Choroid plexus epithelial cell (primary cell): ENCODE results near the gene ZNF319.

Experiments
- DNase-seq: peaks from one replicate; pipeline ENCODE4 v3.0.0-alpha.2; 2010; ENCODE audit warnings: low read depth
- H3K4me3 ChIP-seq: 2 replicates; pipeline ENCODE4 v1.5.1; 2011; ENCODE audit warnings: low read depth, mild to moderate bottlenecking, control low read depth, low read length, moderate library complexity
- TF ChIP-seq, protein P1 (sequence below): conservative IDR thresholded peaks from 2 replicates; pipeline ENCODE4 v1.5.1; 2011; ENCODE audit warnings: low read depth, mild to moderate bottlenecking, control low read depth, inconsistent platforms, low read length, moderate library complexity

Gene ZNF319

DNA sequence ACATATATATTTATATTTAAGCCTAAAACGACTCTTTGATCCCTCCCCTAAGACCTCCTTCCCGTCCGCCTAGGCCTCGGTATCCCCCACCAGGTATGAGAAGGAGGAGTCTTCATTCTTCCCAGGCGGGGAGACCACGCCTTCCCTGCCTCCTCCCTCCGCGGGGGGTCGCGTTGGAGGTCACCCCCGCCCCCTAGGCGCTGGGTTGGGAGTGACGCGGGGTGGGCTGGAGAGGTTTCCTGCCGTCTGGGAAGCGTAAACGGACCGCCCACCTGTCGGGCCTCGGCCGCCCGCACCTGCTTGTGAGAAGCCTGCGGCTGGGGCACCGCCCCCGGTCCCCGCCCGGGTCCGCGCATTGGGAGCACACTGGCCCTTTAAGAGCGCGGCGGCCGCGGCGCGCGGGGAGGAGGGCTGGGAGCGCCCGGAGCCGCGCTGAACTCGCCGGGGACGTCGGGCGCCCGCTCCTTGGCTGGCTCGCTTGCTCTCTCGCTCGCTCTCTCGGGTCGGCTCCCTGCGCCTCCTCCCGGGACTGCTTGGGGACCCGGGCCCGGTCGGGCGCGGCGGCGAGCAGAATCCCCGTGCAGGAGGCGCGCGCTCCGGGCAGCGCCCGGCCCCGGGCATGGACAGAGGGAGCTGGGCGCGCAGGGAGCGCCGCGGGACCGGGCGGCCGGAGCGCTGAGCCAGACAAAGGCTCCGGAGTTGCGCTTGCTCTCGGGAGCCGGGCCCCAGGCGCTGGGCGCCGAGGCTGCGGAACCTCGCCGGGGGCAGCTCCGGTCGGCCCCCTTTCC is 25.1 kb upstream of the ZNF319 start, which contains the start of gene MMP15:
MMP15 (plus strand) TSS at position 404 of the 788 bp plus-strand sequence. CDS start 597 bp downstream, outside the sequence.
- H3K4me3 ChIP-seq: peak within 1 kb of the TSS; percentile 60
- DNase-seq: peak; percentile 67
- TF ChIP-seq, protein P1, sequence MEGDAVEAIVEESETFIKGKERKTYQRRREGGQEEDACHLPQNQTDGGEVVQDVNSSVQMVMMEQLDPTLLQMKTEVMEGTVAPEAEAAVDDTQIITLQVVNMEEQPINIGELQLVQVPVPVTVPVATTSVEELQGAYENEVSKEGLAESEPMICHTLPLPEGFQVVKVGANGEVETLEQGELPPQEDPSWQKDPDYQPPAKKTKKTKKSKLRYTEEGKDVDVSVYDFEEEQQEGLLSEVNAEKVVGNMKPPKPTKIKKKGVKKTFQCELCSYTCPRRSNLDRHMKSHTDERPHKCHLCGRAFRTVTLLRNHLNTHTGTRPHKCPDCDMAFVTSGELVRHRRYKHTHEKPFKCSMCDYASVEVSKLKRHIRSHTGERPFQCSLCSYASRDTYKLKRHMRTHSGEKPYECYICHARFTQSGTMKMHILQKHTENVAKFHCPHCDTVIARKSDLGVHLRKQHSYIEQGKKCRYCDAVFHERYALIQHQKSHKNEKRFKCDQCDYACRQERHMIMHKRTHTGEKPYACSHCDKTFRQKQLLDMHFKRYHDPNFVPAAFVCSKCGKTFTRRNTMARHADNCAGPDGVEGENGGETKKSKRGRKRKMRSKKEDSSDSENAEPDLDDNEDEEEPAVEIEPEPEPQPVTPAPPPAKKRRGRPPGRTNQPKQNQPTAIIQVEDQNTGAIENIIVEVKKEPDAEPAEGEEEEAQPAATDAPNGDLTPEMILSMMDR: no peak

DNA sequence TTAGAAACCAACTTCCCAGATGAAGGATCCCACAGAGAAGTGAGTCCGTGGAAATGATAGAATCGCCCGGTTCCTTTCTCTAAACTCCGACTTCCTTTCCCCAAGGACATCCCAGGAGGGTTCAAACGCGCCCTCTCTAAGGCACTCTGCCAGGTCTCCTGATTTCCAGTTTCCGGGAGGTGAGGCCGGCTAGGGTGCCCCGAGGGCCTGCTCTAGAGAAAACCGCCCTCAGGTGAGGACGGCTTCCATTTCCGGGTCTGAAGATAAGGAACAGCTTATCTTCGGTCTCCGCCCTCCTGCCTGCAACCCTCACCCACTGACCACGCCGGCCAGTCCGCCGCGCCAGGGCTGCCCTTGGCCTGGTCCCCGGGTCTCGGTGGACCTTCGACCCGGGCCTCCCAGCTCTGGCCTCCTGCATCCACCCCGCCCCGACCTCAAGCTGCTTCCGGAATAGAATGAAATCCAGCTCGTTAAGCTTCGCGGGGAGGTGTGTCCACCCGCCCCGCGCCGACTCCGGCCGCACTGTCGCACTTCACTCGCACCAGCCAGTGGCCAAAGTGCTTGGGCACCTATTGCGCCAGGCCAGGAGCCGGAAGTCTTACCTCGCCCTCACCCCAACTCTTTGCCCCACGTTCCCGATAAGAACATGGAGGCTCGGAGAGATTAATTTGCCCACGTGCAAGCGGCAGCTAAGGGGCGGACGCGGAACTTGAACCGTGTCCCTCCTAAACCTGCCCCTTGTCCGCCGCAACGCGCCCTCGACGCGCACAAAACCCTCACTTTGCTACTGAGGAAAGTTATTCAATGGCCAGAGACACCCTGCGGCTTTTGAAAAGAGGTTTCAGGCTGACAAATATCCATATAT is 24.2 kb upstream of the ZNF319 start:
- DNase-seq: peak; percentile 20

DNA sequence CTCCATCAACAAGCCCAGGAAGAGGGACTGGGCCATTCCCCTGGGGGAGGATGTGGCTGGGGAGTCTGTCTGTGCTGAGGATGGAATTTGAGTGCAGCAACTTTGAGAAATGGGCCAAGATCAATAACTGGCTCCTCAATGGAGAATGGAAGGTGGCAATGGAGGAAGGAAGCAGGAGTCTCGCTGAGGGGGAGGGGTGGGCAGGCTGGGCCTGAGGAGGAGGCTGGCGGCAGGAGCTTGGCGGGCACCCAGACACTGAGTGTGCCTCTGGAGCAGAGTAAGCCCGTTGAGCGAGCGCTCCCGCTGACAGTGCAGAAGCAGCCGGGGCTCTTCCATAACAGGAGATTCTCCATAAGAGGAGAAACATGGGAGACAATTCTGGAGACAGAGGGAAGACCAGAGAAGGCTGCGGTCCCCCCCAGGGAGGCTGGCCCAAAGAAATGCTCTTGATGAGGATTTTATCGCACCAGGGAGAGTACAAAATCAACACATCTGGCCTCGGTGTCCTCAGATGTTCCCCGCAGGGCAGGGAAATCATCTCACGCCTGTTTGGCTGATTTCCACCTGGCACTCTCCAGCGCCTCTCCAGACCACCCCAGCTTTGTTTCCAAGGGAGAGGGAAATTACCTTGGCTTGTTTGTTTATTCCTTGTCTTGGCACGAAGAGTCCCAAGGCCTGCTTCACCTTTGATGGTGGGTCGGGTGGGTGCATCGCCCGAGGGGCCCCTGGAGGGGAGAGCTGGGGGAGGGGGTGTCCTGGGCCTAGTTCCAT is 22.3 kb upstream of the ZNF319 start:
- H3K4me3 ChIP-seq: no peak overlapping the region
- TF ChIP-seq, protein P1: no peak
- peak; percentile 67 for DNase-seq

More for the DNA sequence above, 24.2 kb upstream of the ZNF319 start:
- H3K4me3 ChIP-seq: peak overlapping the region; percentile 60
- TF ChIP-seq, protein P1: no peak

DNA sequence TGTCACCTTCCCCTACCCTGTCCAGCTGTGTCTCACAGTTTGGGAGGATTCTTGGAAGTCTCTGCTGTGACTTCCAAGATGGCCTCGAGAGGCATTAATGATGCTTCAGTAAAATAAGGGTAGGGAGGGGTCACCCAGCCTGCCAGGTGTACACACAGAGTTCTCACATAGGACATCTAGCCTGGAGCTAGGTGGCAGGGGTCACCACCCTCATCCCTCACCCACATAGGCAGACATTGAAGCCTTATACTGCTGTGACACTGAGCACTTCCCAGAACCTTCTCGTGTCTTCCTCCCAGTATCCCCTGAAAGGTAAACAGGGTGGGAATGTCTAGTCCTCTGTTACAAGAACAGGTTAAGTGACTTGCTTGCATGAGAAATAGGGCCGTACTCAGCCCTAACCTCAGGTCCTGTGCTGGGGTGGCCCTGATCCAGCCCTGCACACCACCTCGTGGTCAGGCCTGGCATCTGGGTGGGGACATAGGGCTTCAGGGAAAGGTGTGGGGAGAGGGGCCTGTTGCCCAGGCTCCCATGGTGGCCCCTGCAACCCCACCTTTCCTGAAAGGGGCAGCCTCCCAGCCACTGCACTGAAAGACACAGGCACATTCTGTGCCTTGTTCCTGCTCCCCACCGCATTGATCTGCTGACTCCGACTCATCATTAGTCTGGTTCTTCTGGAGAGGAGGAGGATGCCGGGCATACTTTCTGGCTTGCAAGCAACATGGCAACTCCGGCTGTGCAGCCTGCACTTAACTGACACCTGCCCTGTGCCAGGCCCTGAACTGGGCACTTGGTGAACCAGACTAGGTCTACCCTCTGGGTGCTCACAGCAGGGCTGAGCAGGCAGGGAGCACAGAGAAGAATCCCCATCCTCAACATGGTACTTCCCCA is 21.4 kb upstream of the ZNF319 start:
- H3K4me3 ChIP-seq: no peak overlapping the region
- DNase-seq: peak; percentile 70
- TF ChIP-seq, protein P1: no peak

DNA sequence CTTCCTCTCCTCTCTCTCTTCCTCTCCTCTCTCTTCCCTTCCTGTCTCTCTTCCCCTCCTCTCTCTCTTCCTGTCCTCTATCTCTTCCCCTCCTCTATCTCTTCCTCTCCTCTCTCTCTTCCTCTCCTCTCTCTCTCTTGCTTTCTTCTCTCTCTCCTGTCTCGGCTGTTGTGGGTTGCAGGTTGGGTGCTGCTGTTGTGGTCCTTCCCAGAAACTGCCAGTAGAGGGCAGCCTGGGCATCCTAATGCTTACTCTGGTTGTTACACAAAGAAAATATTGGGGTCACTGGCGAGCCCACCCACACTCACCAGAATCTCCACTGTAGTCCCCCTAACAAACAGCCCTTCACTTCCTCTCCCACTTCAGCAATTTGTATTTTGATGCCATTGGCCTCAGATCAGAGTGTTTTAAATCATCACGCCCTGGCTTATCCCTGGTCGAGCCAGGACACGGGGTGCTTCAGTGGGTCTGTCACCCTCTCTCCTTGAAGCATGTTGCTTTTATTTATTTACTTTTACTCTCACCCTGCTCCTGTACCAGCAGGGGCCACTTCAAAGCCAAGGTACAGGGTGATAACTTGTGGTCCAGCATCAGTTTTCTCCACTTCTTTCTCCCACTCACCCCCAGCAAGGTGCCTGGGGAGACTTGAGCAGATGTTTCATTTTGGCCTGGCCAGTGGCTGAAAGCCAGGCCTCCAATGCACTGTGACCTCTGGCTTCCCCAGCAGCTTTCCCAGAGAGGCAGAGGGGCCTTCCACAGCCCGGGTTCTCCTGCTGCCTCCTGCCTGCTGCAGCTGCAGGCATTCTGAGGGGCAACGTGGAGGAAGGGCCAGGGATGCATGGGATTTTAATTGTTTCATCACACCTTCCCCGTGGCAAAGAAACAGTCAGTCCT is 20.4 kb upstream of the ZNF319 start:
- TF ChIP-seq, protein P1: peak; percentile 89
- peak; percentile 73 for DNase-seq
- H3K4me3 ChIP-seq: no peak overlapping the region
